ENCODE results near the gene BABAM2. TPM values are rescaled to one million over a fixed set of nuclear protein-coding genes. Genes with fewer than 3 reads are reported as not detected.

BABAM2 gene
- total RNA-seq, 1 experiment from 2014 or later: 27.1 TPM

DNA sequence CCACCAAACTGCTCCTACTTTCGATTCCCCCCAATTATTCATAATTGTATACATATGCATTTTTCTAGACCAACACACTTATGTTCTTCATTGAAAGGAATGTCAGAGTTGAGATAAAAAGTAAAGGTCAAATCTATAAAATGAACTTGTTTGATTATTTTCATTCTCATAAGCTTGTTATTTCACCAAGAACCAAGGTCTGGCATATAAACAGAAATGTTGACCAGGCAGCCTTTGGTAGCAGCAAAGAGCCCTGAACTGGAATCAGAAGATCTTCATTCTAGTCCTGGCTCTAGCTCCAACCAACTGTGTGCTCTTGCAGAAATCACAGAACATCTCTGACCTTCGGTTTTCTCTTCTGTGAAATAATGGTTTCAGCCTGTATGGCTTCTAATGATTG lies 43.2 kb upstream of the BABAM2 start:
- Histone ChIP-seq H3K4ac (ENCODE audit: low read depth, low read length) (no peak overlapping the region), H2BK20ac (ENCODE audit: low read depth, low read length, poor library complexity, severe bottlenecking) (no peak overlapping the region), H3K27me3 (ENCODE audit: insufficient read depth, low read length) (no peaks in the 10 kb centered on the region), H3K9ac (ENCODE audit: extremely low read depth, insufficient read length, low read length) (no peak overlapping the region), H3K4me1 (ENCODE audit: insufficient read depth, low read length) (no peaks in the 10 kb centered on the region), H4K20me1 (ENCODE audit: control insufficient read depth, insufficient read depth, insufficient read length) (no peaks in the 10 kb centered on the region), H3K27ac (ENCODE audit: insufficient read length, low read depth, low read length) (no peak overlapping the region), H3K23ac (ENCODE audit: insufficient read length, low read depth, low read length) (no peak overlapping the region), H2BK5ac (ENCODE audit: insufficient read length, low read length) (no peak overlapping the region), H2AK5ac (ENCODE audit: insufficient read length, low read length) (no peak overlapping the region), H3K79me1 (ENCODE audit: insufficient read depth, low read depth, low read length, poor library complexity, severe bottlenecking) (no peaks in the 10 kb centered on the region), H3K4me2 (ENCODE audit: insufficient read depth, insufficient read length, low read length) (no peak overlapping the region), H3K23me2 (ENCODE audit: insufficient read length, low read depth, low read length, poor library complexity, severe bottlenecking) (no peaks in the 10 kb centered on the region), H2BK120ac (ENCODE audit: low read depth, low read length, poor library complexity, severe bottlenecking) (no peak overlapping the region), H3K9me3 (ENCODE audit: control insufficient read depth, low read depth, low read length) (no peaks in the 10 kb centered on the region), H2BK15ac (ENCODE audit: low read depth, low read length) (no peak overlapping the region), H4K91ac (ENCODE audit: insufficient read length, low read depth, low read length) (no peak overlapping the region), H4K5ac (ENCODE audit: insufficient read length, low read depth, low read length) (no peak overlapping the region), H3K14ac (ENCODE audit: insufficient read depth, low read length) (no peak overlapping the region), H2AFZ (ENCODE audit: low read length) (no peak overlapping the region), H4K8ac (replicated peaks; ENCODE audit: insufficient read length, low read depth, low read length) (no peak overlapping the region), H3K18ac (ENCODE audit: insufficient read length, low read depth, low read length) (no peak overlapping the region), H2BK12ac (ENCODE audit: insufficient read length, low read depth, low read length) (no peak overlapping the region), H3K56ac (ENCODE audit: insufficient read length, low read depth, low read length) (no peak overlapping the region), H3K79me2 (ENCODE audit: insufficient read depth, low read length) (no peaks in the 10 kb centered on the region), H3T11ph (ENCODE audit: low read length) (no peak overlapping the region)
- Mint-ChIP-seq H3K27ac (no peak overlapping the region), H3K36me3 (ENCODE audit: insufficient read depth in 1 of 3, low read depth in 3 of 3) (no peaks in the 10 kb centered on the region), H3K4me1 (no peaks in the 10 kb centered on the region), H3K4me3 (no peak overlapping the region), H3K9me3 (no peaks in the 10 kb centered on the region), H3K27me3 (ENCODE audit: low read depth) (peaks cover 3% of the 10 kb centered on the region)
- no peak for DNase-seq
- TF ChIP-seq CTCF (conservative IDR thresholded peaks at IDR 0.05): no peak
- WGBS (ENCODE audit: extremely low coverage, insufficient read length, low lambda C conversion rate): no CpG with 5 or more reads among the region's 2 CpGs

All from H9 (cell line).